Neuronal stem cell (in vitro differentiated cells): ENCODE data around the gene PLXNA4.
A peak's percentile ranks its signal among the peaks of the same experiment; 100 is the strongest.

Experiments used
- DNase-seq: peaks from one replicate; pipeline ENCODE4 v3.0.0-alpha.2; 2013; ENCODE audit warnings: low spot score
- H2AFZ ChIP-seq: one replicate; pipeline ENCODE4 v1.6.1; 2013; ENCODE audit warnings: mild to moderate bottlenecking, low read length, inconsistent platforms
- H2AK5ac ChIP-seq: 2 replicates; pipeline ENCODE4 v1.6.1; 2013; ENCODE audit warnings: low read depth, mild to moderate bottlenecking, inconsistent platforms, low read length, moderate library complexity, mixed read lengths
- H2BK120ac ChIP-seq: 2 replicates; pipeline ENCODE4 v1.6.1; 2013; ENCODE audit warnings: low read depth, mild to moderate bottlenecking, inconsistent platforms, low read length, moderate library complexity, mixed read lengths
- H2BK12ac ChIP-seq: one replicate; pipeline ENCODE4 v1.6.1; 2013; ENCODE audit warnings: low read length, inconsistent platforms
- H2BK15ac ChIP-seq: 2 replicates; pipeline ENCODE4 v1.6.1; 2013; ENCODE audit warnings: mild to moderate bottlenecking, low read length, inconsistent platforms, mixed read lengths
- H2BK5ac ChIP-seq: one replicate; pipeline ENCODE4 v1.6.1; 2013; ENCODE audit warnings: inconsistent platforms, mild to moderate bottlenecking, low read length, moderate library complexity
- H3K14ac ChIP-seq: one replicate; pipeline ENCODE4 v1.6.1; 2013; ENCODE audit warnings: low read length, inconsistent platforms
- H3K18ac ChIP-seq: 2 replicates; pipeline ENCODE4 v1.6.1; 2013; ENCODE audit warnings: low read length, inconsistent platforms
- H3K23ac ChIP-seq: 2 replicates; pipeline ENCODE4 v1.6.1; 2013; ENCODE audit warnings: low read depth, mild to moderate bottlenecking, mixed read lengths, low read length, inconsistent platforms; ENCODE audit not compliant: poor library complexity
- H3K27ac ChIP-seq: replicated peaks from 3 replicates; pipeline ENCODE4 v1.5.1; 2013; ENCODE audit warnings: low read length, inconsistent platforms
- H3K27me3 ChIP-seq, 3 experiments: 2 replicates each; pipeline ENCODE4 v1.6.1; 2013; ENCODE audit warnings: low read length in 3 of 3, mild to moderate bottlenecking in 2 of 3, inconsistent platforms in 1 of 3, low read depth in 1 of 3, mixed read lengths in 1 of 3, moderate library complexity in 1 of 3; ENCODE audit not compliant: control insufficient read depth in 3 of 3, insufficient read depth in 3 of 3
- H3K36me3 ChIP-seq, 2 donors: replicated peaks in 1 of 2; 2 replicates each; pipeline ENCODE4 v1.6.1; 2013; ENCODE audit warnings: low read length in 2 of 2; ENCODE audit not compliant: control insufficient read depth in 2 of 2, insufficient read depth in 2 of 2
- H3K4ac ChIP-seq: 2 replicates; pipeline ENCODE4 v1.6.1; 2013; ENCODE audit warnings: inconsistent platforms, mild to moderate bottlenecking, low read length, moderate library complexity
- H3K4me1 ChIP-seq, 2 donors: 1 replicate in 1 of 2; 2 replicates in 1 of 2; pipeline ENCODE4 v1.6.1; 2013; ENCODE audit warnings: low read length in 2 of 2, low read depth in 1 of 2; ENCODE audit not compliant: control insufficient read depth in 2 of 2, insufficient read depth in 1 of 2
- H3K4me2 ChIP-seq: one replicate; pipeline ENCODE4 v1.6.1; 2013; ENCODE audit warnings: mild to moderate bottlenecking, low read length, inconsistent platforms; ENCODE audit not compliant: insufficient read depth, poor library complexity, severe bottlenecking
- H3K4me3 ChIP-seq, 2 donors: 2 replicates each; pipeline ENCODE4 v1.5.1; 2013; ENCODE audit warnings: low read length in 2 of 2, mild to moderate bottlenecking in 2 of 2, inconsistent platforms in 1 of 2, moderate library complexity in 1 of 2
- H3K79me1 ChIP-seq: one replicate; pipeline ENCODE4 v1.6.1; 2013; ENCODE audit warnings: low read depth, mild to moderate bottlenecking, inconsistent platforms, low read length, moderate library complexity
- H3K9ac ChIP-seq: one replicate; pipeline ENCODE4 v1.6.1; 2013; ENCODE audit warnings: mild to moderate bottlenecking, low read depth, low read length, inconsistent platforms; ENCODE audit not compliant: poor library complexity
- H3K9me3 ChIP-seq, 2 donors: replicated peaks in 1 of 2; 2 replicates each; pipeline versions ENCODE3 to v1.6.1; 2013; ENCODE audit warnings: low read length in 2 of 2, mild to moderate bottlenecking in 2 of 2, inconsistent platforms in 1 of 2, low read depth in 1 of 2, mixed read lengths in 1 of 2, moderate library complexity in 1 of 2; ENCODE audit not compliant: control insufficient read depth in 2 of 2, insufficient read depth in 1 of 2
- H4K8ac ChIP-seq: one replicate; pipeline ENCODE4 v1.6.1; 2013; ENCODE audit warnings: low read depth, mild to moderate bottlenecking, inconsistent platforms, low read length, moderate library complexity
- H4K91ac ChIP-seq: one replicate; pipeline ENCODE4 v1.6.1; 2013; ENCODE audit warnings: low read length, low read depth, mild to moderate bottlenecking, inconsistent platforms; ENCODE audit not compliant: poor library complexity
- WGBS, 2 donors: extraction: QIAGEN DNeasy Blood & Tissue Kit; methylation state at CpG; one replicate each; pipeline ENCODE4 v1.1.7; 2013; ENCODE audit warnings: missing lambda C conversion rate in 2 of 2, mixed read lengths in 1 of 2; ENCODE audit not compliant: insufficient read length in 2 of 2, insufficient replicate concordance in 1 of 2; ENCODE audit errors: extremely low coverage in 2 of 2; 5-methylcytosine and 5-hydroxymethylcytosine counted together

PLXNA4 gene

GRCh38 chr7:132162556-132163144, 413.6 kb downstream of the PLXNA4 start:
- no peak overlapping the region for H3K4ac ChIP-seq
- H3K4me1 ChIP-seq, result peaks cover 0 to 7% of the 10 kb centered on the region in 2 donors
- H3K9me3 ChIP-seq, result no peaks in the 10 kb centered on the region
- no peak overlapping the region for H3K27ac ChIP-seq
- H2BK15ac ChIP-seq, result no peak overlapping the region
- H3K14ac ChIP-seq, result no peak overlapping the region
- peak overlapping the region; percentile 7 for H3K18ac ChIP-seq
- no peaks in the 10 kb centered on the region for H3K79me1 ChIP-seq
- no peaks in the 10 kb centered on the region for H3K27me3 ChIP-seq
- H3K23ac ChIP-seq, result no peak overlapping the region
- no peak overlapping the region for H2BK120ac ChIP-seq
- no CpG with 5 or more reads among the region's 12 CpGs for WGBS, 2 donors
- no peak overlapping the region for H4K8ac ChIP-seq
- H3K4me2 ChIP-seq, result no peak overlapping the region
- no peak overlapping the region for H4K91ac ChIP-seq
- no peak overlapping the region for H2AK5ac ChIP-seq
- no peak overlapping the region for H3K4me3 ChIP-seq
- DNase-seq, result no peak
- H2AFZ ChIP-seq, result no peak overlapping the region
- no peaks in the 10 kb centered on the region for H3K36me3 ChIP-seq
- H3K9ac ChIP-seq, result no peak overlapping the region
- H2BK5ac ChIP-seq, result no peak overlapping the region
- H2BK12ac ChIP-seq, result no peak overlapping the region

GRCh38 chr7:132161976-132162375, 414.3 kb downstream of the PLXNA4 start:
- H3K36me3 ChIP-seq, result no peaks in the 10 kb centered on the region
- no peaks in the 10 kb centered on the region for H3K9me3 ChIP-seq
- H3K18ac ChIP-seq, result peak overlapping the region; percentile 62
- no peak overlapping the region for H2BK12ac ChIP-seq
- no peak overlapping the region for H3K23ac ChIP-seq
- H2BK15ac ChIP-seq, result no peak overlapping the region
- no peaks in the 10 kb centered on the region for H3K27me3 ChIP-seq
- no peak overlapping the region for H3K14ac ChIP-seq
- H4K8ac ChIP-seq, result no peak overlapping the region
- no CpG with 5 or more reads among the region's 8 CpGs for WGBS, 2 donors
- no peak for DNase-seq
- H3K4ac ChIP-seq, result no peak overlapping the region
- H3K4me1 ChIP-seq, result peaks cover 0 to 9% of the 10 kb centered on the region in 2 donors
- no peak overlapping the region for H3K4me3 ChIP-seq
- no peak overlapping the region for H2AK5ac ChIP-seq
- no peak overlapping the region for H2AFZ ChIP-seq
- no peak overlapping the region for H4K91ac ChIP-seq
- H3K4me2 ChIP-seq, result no peak overlapping the region
- no peak overlapping the region for H2BK120ac ChIP-seq
- H2BK5ac ChIP-seq, result no peak overlapping the region
- no peak overlapping the region for H3K27ac ChIP-seq
- H3K9ac ChIP-seq, result no peak overlapping the region
- no peaks in the 10 kb centered on the region for H3K79me1 ChIP-seq

- Histone ChIP-seq H3K36me3 (no peaks in the 10 kb centered on the region), H3K9me3 (no peaks in the 10 kb centered on the region), H2BK120ac (no peak overlapping the region), H2AK5ac (no peak overlapping the region), H3K79me1 (no peaks in the 10 kb centered on the region), H3K18ac (no peak overlapping the region), H3K14ac (no peak overlapping the region), H3K4me3 (no peak overlapping the region), H2BK12ac (no peak overlapping the region), H3K4ac (no peak overlapping the region), H3K4me2 (no peak overlapping the region), H3K27me3 (no peaks in the 10 kb centered on the region), H3K27ac (no peak overlapping the region), H2BK5ac (no peak overlapping the region), H3K23ac (no peak overlapping the region), H4K91ac (no peak overlapping the region), H4K8ac (no peak overlapping the region), H2BK15ac (no peak overlapping the region), H3K4me1 (peaks cover 0 to 9% of the 10 kb centered on the region in 2 donors), H3K9ac (no peak overlapping the region), H2AFZ (no peak overlapping the region)
- WGBS, 2 donors, result no CpG with 5 or more reads among the region's 12 CpGs
- no peak for DNase-seq
Measured at GRCh38 chr7:132161533-132161915, 414.7 kb downstream of the PLXNA4 start.

GRCh38 chr7:132160611-132161532, 415.4 kb downstream of the PLXNA4 start:
- H3K18ac ChIP-seq, result peak overlapping the region; percentile 89
- DNase-seq, result no peak
- no peak overlapping the region for H4K91ac ChIP-seq
- peak overlapping the region; percentile 24 for H2BK15ac ChIP-seq
- peaks cover 0 to 9% of the 10 kb centered on the region in 2 donors for H3K4me1 ChIP-seq
- H3K4ac ChIP-seq, result no peak overlapping the region
- no peak overlapping the region for H3K9ac ChIP-seq
- H3K79me1 ChIP-seq, result no peaks in the 10 kb centered on the region
- no peak overlapping the region for H3K27ac ChIP-seq
- H3K27me3 ChIP-seq, result no peaks in the 10 kb centered on the region
- no peak overlapping the region for H2BK5ac ChIP-seq
- peak overlapping the region; percentile 80 for H3K23ac ChIP-seq
- H2AK5ac ChIP-seq, result peak overlapping the region; percentile 19
- peak overlapping the region; percentile 12 for H2BK12ac ChIP-seq
- H4K8ac ChIP-seq, result peak overlapping the region; percentile 88
- H3K4me3 ChIP-seq, result no peak overlapping the region
- no CpG with 5 or more reads among the region's 10 CpGs for WGBS, 2 donors
- H3K36me3 ChIP-seq, result no peaks in the 10 kb centered on the region
- H2BK120ac ChIP-seq, result peak overlapping the region; percentile 19
- H3K14ac ChIP-seq, result peak overlapping the region; percentile 50
- no peaks in the 10 kb centered on the region for H3K9me3 ChIP-seq
- H3K4me2 ChIP-seq, result no peak overlapping the region
- no peak overlapping the region for H2AFZ ChIP-seq
